Cortex of kidney (tissue), 1 donor: ENCODE results near the gene TFB2M.

Experiments used
- DNase-seq: peaks from one replicate; lab custom pipeline; 2025; lab: John Stamatoyannopoulos, UW

The TFB2M gene

GRCh38 chr1:246513041-246513440 lies 53.0 kb downstream of the TFB2M start:
- no peak for DNase-seq

GRCh38 chr1:246512635-246513034 lies 53.4 kb downstream of the TFB2M start:
- no peak for DNase-seq

- DNase-seq, result no peak
Observed at GRCh38 chr1:246512230-246512629, 53.8 kb downstream of the TFB2M start.

- DNase-seq, result no peak
Observed at GRCh38 chr1:246511203-246511602, 54.9 kb downstream of the TFB2M start.

GRCh38 chr1:246510147-246511030 lies 55.7 kb downstream of the TFB2M start:
- no peak for DNase-seq

GRCh38 chr1:246508897-246509688 lies 57.0 kb downstream of the TFB2M start:
- no peak for DNase-seq

GRCh38 chr1:246506674-246507481 lies 59.2 kb downstream of the TFB2M start, which contains the start of gene SMYD3:
TSS of gene SMYD3 (minus strand) at chr1:246507279.
- no peak for DNase-seq

- DNase-seq, result no peak
Observed at GRCh38 chr1:246506367-246506673, 59.7 kb downstream of the TFB2M start.

GRCh38 chr1:246503341-246503740 lies 62.7 kb downstream of the TFB2M start:
- no peak for DNase-seq

GRCh38 chr1:246497331-246497915 lies 68.6 kb downstream of the TFB2M start:
- no peak for DNase-seq

GRCh38 chr1:246492611-246493245 lies 73.3 kb downstream of the TFB2M start:
- DNase-seq, result no peak

GRCh38 chr1:246491551-246492053 lies 74.5 kb downstream of the TFB2M start:
- DNase-seq, result no peak
